ENCODE measurements around the gene KDM7A.
"Not testable (repeated sequence)": the region's sequence is repeated elsewhere in the genome, so short reads cannot be mapped to it uniquely, and the experiment has no call there.

KDM7A gene, protein sequence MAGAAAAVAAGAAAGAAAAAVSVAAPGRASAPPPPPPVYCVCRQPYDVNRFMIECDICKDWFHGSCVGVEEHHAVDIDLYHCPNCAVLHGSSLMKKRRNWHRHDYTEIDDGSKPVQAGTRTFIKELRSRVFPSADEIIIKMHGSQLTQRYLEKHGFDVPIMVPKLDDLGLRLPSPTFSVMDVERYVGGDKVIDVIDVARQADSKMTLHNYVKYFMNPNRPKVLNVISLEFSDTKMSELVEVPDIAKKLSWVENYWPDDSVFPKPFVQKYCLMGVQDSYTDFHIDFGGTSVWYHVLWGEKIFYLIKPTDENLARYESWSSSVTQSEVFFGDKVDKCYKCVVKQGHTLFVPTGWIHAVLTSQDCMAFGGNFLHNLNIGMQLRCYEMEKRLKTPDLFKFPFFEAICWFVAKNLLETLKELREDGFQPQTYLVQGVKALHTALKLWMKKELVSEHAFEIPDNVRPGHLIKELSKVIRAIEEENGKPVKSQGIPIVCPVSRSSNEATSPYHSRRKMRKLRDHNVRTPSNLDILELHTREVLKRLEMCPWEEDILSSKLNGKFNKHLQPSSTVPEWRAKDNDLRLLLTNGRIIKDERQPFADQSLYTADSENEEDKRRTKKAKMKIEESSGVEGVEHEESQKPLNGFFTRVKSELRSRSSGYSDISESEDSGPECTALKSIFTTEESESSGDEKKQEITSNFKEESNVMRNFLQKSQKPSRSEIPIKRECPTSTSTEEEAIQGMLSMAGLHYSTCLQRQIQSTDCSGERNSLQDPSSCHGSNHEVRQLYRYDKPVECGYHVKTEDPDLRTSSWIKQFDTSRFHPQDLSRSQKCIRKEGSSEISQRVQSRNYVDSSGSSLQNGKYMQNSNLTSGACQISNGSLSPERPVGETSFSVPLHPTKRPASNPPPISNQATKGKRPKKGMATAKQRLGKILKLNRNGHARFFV

DNA sequence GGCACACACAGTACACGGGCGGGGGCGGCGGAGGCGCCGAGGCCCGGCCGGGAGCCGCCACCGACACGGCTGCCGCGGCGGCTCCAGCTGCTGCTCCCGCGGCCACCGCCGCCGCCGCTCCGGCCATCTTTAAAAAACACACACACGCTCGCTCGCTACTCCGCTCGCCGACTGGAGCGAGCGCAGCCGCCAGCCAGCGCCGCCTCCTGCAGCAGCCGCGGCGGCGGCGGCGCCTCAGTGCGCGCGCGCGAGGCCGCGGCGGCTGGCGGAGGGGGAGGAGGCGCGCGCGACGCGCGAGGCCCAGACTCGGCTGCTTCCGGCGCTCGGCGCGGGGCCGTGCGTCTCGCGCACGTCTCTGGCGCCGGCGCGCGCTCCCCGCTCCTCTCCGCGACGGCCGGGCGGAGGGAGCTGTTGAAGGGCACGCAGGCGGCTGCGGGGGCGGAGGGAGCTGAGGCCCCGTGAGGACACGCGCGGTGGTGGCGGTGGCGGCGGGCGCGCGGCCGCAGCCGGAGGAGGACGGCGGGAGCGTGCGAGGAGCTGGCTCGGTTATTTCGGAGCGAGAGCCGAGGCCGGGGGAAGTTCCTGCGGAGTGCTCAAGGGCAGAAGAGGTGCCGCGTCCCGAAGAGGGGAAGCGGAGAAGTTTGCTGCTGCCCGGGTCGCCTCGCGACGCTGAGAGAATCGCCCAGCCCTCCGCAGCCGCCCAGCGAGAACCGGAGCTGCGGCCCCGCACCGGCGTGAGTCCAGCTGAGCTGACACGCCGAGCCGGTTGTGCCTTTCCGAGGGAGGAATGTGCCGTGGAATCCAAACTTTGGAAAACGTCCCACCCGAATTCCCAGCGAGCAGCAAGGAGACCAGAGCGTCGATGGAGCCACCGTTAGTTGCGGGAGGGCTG is at the start of gene KDM7A:
Gene KDM7A (minus strand): TSS at position 173 of the 892 bp plus-strand sequence. CDS start 46 bp downstream, at position 127.
- DNase-seq, result peak; percentile 85

DNA sequence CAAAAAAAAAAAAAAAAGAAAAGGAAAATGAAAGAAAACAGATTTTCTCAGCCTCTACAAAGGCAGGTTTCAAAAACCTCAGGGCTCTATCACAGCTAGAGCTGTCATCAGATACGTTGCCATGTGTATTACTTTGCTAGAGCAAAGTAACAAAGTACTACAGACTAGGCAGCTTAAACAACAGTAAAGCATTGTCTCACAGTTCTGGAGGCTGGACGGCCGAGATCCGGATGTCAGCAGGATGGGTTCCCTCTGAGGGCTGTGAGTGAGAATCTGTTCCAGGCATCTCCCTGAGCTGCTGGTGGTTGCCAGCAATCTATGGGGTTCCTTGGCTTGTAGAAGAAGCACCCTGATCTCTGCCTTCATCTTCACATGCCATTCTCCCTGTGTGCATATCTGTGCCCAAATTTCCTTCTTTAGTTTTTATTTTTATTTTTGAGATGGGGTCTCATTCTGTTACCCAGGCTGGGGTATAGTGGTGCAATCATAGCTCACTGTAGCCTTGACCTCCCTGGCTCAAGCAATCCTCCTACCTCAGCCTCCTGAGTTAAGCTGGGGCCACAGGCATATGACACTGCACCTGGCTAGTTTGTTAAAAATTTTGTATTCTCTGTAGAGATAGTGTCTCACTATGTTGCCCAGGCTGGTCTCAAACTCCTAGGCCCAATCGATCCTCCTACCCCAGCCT is 48.9 kb upstream of the KDM7A start:
- DNase-seq, result no peak

DNA sequence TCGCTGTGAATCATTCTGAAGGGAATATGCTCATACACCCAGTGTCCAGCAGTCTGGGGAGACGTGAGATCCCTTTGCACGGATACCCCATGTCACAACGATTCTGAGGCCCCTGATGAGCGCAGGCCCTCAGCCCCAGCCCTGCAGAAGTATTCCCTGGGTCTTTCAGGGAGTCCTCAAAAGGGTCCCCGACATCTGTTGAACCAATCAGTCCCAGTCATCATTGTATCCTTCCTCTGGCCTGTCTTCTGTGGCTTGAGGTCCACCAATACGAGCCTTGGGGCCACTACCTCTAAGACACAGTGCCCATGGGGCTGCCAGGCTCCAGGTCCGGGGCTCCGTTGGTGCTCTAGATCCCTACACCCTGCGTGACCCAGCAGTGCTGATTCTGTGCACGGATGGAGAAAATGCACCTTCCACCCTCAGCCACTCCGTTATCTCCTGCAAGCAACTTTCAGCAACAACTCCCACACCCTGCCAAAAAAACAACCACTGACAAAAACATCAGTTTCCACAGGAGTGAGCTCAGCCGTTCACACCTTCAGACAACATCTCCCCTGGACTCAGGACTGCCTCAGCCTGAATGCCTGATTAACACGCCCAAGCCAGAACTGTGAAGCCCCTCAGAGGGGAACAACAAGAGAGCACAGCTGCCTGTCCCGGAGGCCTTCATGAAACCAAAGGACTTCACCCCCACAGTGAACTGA is 46.9 kb upstream of the KDM7A start:
- no peak for DNase-seq

DNA sequence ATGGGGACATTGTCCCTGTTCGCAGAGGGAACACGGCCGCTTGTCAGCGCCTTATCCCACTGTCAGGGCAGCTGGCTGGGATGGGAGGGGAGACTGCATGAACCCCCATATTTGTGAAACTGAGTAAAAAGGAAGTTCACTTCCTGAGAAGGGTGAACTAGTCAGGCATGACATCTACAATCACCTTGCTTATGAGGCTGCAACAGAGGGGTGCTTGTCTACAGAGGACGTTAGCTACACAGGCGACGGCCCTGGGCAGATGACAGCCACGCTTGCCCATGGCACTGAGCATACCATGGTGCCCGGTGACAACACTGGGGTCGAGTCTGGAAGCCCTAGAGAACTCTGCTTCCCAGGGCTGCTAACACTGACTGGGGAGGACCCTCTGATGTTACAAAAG is 46.0 kb upstream of the KDM7A start:
- DNase-seq, result no peak

DNA sequence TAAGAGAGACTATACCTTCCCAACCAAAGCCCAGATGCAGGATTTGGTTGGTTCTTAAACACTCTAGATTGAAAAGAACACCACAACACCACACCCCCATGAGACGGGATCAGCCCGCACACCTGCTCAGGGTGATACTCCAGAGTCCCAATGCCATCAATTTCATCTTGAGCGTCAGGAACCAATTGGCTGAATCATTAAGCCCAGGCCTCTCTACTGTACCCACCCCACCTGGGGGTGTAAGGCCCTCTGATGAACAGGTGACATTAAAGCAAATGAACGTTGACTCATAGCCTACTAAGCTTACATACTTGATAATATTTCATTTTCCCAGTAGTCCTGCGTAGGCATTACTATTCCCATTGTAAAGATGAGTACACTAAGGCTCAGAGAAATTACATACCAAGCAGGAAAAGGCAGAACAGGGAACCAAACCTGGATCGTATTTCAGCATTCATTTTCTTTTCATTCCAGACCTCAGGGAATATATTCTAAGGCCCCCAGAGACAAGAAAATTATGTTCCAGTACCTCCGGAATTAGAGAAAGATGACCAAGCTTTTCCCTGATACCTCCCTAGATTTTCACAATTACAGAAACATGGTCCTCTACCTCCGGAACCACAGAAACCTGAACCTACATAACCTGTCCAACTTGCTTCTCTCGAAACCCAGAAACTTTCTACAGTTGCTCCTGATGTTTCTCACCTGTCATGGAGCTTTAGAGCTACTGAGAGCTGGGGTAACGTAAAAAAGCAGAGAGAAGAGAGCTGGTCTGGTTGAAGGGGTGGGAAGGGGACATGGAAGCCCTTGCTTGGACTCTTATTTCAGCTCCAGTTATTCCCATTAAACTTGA is 43.1 kb upstream of the KDM7A start:
- DNase-seq, result no peak

DNA sequence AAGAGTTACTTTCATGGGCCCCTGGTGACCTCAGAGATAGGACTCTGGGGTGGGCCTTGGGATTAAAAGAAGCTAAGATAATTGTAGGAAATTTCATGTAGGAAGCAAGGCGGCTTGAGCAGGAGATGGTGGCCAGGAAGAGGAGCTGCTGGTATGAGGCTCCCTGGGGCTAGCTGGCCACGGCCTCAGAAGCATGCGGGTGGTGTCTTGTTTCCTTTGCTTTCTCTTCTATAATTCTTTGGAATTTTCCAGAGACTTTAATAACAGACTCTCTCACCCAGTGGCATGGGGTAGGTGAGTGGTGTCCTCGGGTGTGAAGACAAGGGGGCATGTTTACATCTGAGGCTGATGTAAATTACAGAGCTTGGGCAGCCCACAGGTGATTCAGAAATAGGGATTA is 41.9 kb upstream of the KDM7A start:
- no peak for DNase-seq

DNA sequence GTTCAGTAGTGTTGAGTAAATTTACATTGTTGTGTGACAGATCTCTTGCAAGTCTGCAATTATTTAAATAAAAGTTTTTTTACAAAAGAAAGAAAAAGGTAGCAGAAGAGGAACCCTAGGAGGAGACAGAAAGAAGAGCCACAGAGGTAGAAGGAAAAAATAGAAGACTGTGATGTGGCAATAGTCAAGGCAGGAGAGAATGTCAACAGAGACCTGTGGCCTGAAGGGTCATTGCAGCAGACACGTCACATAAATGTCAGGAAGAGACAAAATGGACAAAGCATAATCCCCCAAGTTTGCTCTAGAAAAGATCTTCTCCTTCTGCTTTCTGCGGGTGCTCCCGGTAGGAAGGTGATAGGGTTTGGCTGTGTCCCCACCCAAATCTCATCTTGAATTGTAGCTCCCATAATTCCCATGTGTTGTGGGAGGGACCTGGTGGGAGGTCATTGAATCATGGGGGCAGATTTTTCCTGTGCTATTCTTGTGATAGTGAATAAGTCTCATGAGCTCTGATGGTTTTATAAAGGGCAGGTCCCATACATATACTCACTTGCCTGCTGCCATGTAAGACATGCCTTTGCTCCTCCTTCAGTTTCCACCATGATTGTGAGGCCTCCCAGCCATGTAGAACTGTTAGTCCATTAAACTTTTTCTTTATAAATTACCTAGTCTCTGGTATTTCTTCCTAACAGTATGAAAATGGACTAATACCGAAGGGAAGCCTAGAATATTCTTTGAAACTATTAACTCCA is 41.1 kb upstream of the KDM7A start:
- DNase-seq, result no peak

DNA sequence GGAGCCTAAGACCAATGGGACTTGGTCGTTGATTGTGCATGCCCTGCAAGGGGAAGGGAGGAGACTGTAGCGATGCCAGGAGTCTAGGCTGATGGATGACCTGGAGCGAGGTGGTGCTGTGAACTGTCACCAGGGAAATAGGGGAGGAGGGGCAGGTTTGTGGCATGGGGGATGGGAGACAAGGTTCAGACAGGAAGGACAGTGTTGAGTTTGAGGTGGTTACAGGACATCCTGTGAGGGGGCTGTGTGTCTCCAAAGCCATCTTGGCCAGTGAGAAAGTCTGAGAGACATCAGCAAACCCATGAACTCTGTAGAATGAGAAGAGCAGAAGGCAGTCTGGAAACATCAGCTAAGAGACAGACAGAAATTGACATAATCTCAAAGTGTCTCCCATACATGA is 38.5 kb upstream of the KDM7A start:
- DNase-seq, result no peak

DNA sequence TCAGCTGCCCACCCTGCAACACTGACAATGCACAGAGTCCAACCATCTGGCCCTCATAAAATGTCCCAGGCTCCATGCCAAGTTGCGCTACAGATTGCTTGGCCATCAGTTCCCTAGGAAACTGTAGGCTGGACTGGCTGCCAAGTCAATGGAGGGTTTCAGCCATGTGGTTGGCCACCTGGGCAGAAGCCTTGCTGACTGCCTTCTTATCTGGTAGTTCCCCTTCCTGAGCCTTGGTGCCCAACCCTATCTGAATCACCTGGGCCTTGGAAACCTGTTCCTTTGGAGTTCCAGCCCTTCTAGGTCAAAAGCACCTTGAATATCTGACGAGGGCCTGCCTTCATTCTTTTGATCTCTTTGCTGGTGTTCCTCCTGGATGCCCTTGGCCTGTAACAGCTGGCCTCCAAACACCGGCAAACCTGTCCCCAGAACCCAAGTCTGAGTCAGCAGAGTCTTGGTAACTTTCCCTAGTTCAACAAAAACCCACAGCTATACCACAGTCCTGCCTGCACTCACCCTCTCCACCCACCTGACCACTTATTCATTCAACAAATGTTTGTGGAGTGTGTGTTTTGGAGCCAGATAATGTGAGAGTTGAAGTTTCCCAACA is 37.4 kb upstream of the KDM7A start:
- no peak for DNase-seq

DNA sequence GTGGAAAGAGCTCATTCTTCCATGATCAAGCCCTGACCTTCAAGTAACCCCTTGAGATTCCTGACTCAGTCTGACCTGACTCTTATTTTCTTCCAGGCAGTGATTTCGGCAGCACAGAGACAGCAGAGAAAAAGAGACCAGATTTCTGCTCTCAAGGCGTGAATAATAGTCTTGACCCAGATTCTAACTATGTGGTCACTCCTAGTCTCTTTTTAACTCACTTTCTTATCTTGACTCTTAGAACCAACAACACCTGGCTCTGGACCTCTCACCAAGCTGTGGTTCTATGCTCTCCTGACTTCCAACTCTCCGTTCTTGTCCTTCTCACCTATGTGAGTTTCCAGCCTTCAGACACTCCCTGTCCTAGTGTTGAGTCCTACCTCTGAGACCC is 36.9 kb upstream of the KDM7A start:
- DNase-seq, result no peak

DNA sequence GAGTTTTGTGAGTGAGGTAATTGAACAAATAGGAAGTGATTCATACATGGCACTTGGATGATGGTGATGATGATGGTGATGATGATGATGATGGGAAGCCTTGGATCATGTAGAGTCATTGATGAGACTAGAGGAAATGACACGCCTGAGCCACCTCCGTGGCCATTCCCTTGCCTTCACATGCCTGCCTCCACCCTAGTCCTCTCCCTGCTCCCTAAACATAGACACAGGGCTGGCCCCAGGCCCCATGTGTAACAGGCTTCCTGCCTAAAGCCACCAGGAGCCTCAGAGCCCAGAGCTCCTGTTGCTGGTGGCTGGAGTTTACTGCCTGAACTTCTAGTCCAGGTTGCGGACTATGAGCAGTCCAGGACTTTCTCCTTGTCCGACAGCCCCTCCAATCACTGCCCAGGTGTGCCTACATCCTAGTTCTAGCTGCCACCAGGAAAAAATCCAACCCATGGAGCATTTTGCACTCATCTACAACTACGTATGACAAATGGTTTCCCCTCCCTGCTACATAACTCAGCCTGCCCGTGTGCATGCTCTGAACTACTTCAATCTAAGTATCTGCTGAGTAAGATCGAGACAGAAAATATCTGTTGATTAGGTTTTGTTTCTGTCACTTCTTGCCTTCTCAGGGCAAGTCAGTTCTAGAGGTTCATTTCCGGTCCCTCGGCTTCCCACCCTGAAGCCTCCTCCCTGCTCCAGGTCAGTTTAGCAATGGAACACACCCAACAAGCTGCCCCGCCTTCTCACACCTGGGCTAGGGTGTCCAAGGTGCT is 35.5 kb upstream of the KDM7A start:
- DNase-seq, result no peak

DNA sequence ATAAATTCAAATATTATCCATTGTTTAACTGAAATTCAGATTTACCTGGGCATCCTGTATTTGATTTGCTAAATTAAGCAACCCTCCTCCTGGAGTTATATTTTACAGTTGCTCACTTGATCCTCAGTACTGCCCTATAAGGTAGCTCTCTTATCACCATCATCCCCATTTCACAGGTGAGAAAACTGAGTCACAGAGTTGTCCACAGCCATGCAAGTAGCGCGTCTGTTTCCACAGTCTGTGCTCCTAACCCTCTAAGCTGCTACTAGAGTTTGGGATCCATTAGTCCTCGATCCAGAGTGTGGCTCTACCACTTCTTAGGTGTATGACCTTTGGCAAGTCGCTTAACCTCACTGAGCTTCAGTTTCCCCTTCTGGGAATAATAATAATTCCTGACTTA is 34.9 kb upstream of the KDM7A start:
- no peak for DNase-seq

DNA sequence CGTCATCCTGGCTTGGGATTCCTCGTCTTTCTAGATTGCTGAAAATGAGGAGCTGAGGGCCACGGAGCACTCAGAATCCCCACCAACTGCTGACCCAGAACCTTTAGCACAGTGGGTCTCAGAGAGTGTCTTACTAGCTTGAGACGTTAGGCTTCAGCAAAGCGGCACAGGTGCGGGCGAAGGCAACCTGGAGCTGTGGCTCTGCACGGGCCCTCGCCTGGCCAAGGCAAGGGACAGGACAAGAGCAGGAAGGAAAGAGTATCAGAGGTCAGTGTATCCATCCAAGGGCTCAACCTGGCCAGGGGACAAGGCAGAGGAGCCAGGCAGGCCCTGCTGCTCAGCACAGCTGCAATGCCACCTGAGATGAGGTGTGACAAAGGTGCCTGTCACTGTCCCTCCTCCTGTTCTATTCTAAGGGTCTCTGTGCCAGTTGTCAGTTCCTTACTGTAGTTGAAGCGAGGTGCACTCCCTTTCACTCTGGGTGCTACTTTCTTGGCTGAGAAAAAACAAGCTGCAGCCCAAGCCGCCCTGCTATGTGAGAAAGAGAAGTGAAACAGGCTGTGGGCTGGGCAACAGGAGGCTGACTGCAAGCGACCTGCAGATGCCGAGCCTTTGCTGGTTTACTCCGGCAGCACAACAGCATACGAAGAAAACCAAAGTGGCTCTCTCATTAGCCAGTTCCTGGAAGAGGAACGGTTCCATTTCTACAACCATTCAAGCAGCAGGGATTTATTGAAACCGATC is 33.3 kb upstream of the KDM7A start:
- peak; percentile 35 for DNase-seq

DNA sequence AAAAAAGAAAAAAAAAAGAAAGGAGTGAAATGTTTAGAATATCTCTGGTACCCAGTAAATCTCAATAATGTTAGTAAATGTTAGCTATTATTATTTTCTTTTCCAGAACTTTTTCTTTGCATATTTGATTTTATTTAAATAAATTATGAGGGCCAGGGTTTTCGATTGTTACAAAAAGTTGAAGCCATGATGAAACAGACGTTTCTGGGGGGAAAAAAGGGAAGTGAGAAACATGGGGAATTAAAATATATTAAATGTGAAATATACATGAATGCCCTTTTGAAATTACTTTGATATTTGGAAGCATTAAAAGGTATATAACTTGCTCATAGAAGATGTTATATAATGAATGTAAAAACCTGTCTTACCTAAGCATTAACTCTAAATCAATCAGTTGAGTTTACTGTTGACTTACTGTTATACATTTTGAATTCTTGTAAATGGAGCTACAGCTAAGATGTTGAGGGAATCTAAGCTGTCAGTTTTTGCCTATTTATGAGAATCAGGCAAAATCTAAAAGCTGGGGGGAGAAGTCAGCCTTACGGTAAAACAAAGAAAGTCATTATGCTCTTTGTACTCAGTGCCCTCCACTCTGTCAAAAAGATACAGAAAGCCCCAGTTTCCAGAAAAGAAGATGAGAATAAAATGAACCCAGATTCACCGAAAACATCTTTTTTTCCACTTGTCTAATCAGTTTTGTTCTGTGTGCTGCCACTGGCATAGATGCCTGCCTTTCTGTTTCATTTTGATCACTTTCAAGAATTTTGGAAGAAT is 30.0 kb upstream of the KDM7A start:
- no peak for DNase-seq

DNA sequence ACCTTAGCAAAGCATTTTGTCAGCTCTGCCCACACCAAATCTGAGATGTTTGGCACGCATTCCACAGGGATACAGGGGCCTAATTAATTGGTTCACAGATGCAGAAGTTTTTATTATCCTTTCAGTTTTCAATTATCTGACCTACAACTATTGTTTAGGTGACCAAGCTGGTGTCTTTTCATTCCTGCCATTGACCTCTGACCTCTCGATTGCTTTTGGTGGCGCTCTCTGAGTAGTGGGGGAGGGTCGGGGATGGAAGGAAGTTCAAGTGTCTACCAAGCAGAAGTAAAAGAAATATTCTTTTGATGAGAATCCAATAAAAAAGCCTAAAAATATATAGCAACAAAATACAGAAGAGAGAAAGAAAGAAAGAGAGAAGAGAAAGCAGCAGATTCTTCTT is 28.8 kb upstream of the KDM7A start:
- DNase-seq, result no peak

DNA sequence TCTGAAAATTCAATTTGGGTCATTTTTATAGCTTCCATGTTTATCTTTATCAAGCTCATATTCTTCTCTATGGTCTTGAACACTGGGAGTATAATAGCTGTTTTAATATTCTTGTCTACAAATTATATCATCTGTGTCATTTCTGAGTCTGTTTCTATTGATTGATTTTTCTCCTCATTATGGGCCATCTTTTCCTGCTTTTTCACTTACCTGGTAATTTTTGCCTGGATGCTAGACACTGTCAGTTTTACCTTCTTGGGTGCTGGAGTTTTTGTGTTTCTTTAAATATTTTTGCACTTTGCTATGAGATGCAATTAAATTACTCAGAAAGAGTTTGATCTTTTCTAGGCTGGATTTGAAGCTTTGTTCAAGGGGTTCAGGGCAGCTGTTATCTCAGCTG is 26.8 kb upstream of the KDM7A start:
- no peak for DNase-seq

DNA sequence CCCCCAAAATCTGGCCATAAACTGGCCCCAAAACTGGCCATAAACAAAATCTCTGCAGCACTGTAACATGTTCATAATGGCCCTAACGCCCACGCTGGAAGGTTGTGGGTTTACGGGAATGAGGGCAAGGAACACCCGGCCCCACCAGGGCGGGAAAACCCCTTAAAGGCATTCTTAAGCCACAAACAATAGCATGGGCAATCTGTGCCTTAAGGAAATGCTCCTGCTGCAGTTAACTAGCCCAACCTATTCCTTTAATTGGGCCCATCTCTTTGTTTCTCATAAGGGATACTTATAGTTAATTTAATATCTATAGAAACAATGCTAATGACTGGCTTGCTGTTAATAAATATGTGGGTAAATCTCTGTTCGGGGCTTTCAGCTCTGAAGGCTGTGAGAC is 26.2 kb upstream of the KDM7A start:
- not testable (repeated sequence) for DNase-seq
